Renal pelvis (tissue), 4 donors: Measurements from ENCODE around the gene BIN2. TPM values are rescaled to one million over a fixed set of nuclear protein-coding genes. Genes with fewer than 3 reads are reported as not detected.
A peak's percentile ranks its signal among the peaks of the same experiment; 100 is the strongest.
"Not testable (repeated sequence)": the region's sequence is repeated elsewhere in the genome, so short reads cannot be mapped to it uniquely, and the experiment has no call there.

Source experiments
- DNase-seq: peaks from one replicate; pipeline ENCODE4 v3.0.0-alpha.2; 2013
- polyA plus RNA-seq, 3 donors: library from polyadenylated mRNA; unstranded; fragments of 120-200 nt; gene quantifications; one replicate each; pipeline ENCODE4 v1.2.1, GENCODE V29; 2013; ENCODE audit not compliant: insufficient read length in 3 of 3

The BIN2 gene
- polyA plus RNA-seq, 3 donors = 2.6 to 3.7 (median 3.0) TPM

- DNase-seq = no peak
Observed at GRCh38 chr12:51348116-51348515, 24.1 kb upstream of the BIN2 start.

- no peak for DNase-seq
Observed at GRCh38 chr12:51346581-51346980, 22.6 kb upstream of the BIN2 start, which contains the start of gene CELA1. CELA1 (minus strand) TSS chr12:51346679; CDS start chr12:51346638, 41 bp downstream.

GRCh38 chr12:51345681-51346080 lies 21.7 kb upstream of the BIN2 start:
- DNase-seq = no peak

- no peak for DNase-seq
Observed at GRCh38 chr12:51343201-51343600, 19.2 kb upstream of the BIN2 start.

GRCh38 chr12:51342416-51342815 lies 18.4 kb upstream of the BIN2 start:
- no peak for DNase-seq

GRCh38 chr12:51341251-51342007 lies 17.5 kb upstream of the BIN2 start:
- DNase-seq = peak; percentile 71

GRCh38 chr12:51339750-51340149 lies 15.8 kb upstream of the BIN2 start:
- DNase-seq = no peak

GRCh38 chr12:51337336-51337735 lies 13.4 kb upstream of the BIN2 start:
- DNase-seq = not testable (repeated sequence)

GRCh38 chr12:51335931-51336330 lies 12.0 kb upstream of the BIN2 start:
- no peak for DNase-seq

GRCh38 chr12:51334764-51335163 lies 10.8 kb upstream of the BIN2 start:
- no peak for DNase-seq

GRCh38 chr12:51333536-51333935 lies 9.6 kb upstream of the BIN2 start:
- no peak for DNase-seq

GRCh38 chr12:51330186-51330585 lies 6.2 kb upstream of the BIN2 start:
- no peak for DNase-seq

- no peak for DNase-seq
Observed at GRCh38 chr12:51329742-51330141, 5.8 kb upstream of the BIN2 start.

GRCh38 chr12:51328587-51328986 lies 4.6 kb upstream of the BIN2 start:
- no peak for DNase-seq

GRCh38 chr12:51326698-51327439 lies 2.9 kb upstream of the BIN2 start:
- DNase-seq = no peak

- DNase-seq = no peak
Observed at GRCh38 chr12:51324953-51325352, 979 bp upstream of the BIN2 start.

- no peak for DNase-seq
Observed at GRCh38 chr12:51323317-51323960, 535 bp downstream of the BIN2 start.

GRCh38 chr12:51322452-51322851 lies 1.5 kb downstream of the BIN2 start:
- no peak for DNase-seq

- no peak for DNase-seq
Observed at GRCh38 chr12:51321882-51322281, 2.1 kb downstream of the BIN2 start.

- no peak for DNase-seq
Observed at GRCh38 chr12:51320695-51321320, 3.2 kb downstream of the BIN2 start.

GRCh38 chr12:51320311-51320694 lies 3.7 kb downstream of the BIN2 start:
- no peak for DNase-seq

- no peak for DNase-seq
Observed at GRCh38 chr12:51318846-51319599, 5.0 kb downstream of the BIN2 start.
